HG02798 (cell line): ENCODE measurements around the gene OR1L1.

Experiments used
- ATAC-seq: cut with Tn5 transposase; IDR thresholded peaks from one replicate; pipeline ENCODE4 v1.9.1; 2021; ENCODE audit warnings: mild to moderate bottlenecking; ENCODE audit not compliant: unreplicated experiment, poor library complexity

The OR1L1 gene

GRCh38 chr9:122661416-122661815 is at the start of gene OR1L1:
Gene OR1L1, plus strand, starts transcription at chr9:122661716. Its CDS starts 0 bp downstream, at chr9:122661716.
- no peak for ATAC-seq

GRCh38 chr9:122614362-122614761 is 47.2 kb upstream of the OR1L1 start, which contains the start of gene OR1Q1:
Gene OR1Q1, plus strand, starts transcription at chr9:122614738. Its CDS starts 0 bp downstream, at chr9:122614738.
- ATAC-seq: no peak

- ATAC-seq: no peak
These were observed 41.5 kb upstream of the OR1L1 start for GRCh38 chr9:122619996-122620395.

- no peak for ATAC-seq
These were observed 19.3 kb upstream of the OR1L1 start for GRCh38 chr9:122642226-122642625.

- no peak for ATAC-seq
These were observed 5.1 kb upstream of the OR1L1 start for GRCh38 chr9:122656378-122656777.

GRCh38 chr9:122657527-122657926 is 4.0 kb upstream of the OR1L1 start, which contains the start of gene OR1B1:
Gene OR1B1, minus strand, starts transcription at chr9:122657627.
- no peak for ATAC-seq

- no peak for ATAC-seq
These were observed 11.0 kb downstream of the OR1L1 start for GRCh38 chr9:122672481-122672880.

- no peak for ATAC-seq
These were observed 23.3 kb downstream of the OR1L1 start for GRCh38 chr9:122684851-122685250.

- no peak for ATAC-seq
These were observed 34.2 kb downstream of the OR1L1 start for GRCh38 chr9:122695696-122696095.
